ENCODE results near the gene TMX2.

TMX2 gene

DNA sequence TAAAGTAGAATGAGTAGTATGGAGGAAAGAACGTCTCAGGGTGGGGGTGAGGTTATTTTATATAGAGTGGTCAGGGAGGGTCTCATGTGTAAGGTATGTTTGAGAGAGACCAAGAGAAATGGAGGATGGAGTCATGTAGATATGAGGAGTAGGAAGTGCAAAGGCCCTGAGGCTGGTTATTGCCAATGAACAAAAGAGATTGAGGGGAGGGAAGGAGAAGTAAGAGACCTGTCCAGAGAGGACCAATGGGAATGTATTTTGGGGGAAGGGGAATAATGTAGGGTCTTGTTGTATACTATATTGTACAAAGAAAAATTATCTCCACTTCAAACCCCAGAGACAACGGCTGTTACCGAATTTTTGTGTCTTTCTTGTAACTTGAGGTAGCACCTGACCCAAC, 59.0 kb downstream of the TMX2 start:
- no peak for DNase-seq

DNA sequence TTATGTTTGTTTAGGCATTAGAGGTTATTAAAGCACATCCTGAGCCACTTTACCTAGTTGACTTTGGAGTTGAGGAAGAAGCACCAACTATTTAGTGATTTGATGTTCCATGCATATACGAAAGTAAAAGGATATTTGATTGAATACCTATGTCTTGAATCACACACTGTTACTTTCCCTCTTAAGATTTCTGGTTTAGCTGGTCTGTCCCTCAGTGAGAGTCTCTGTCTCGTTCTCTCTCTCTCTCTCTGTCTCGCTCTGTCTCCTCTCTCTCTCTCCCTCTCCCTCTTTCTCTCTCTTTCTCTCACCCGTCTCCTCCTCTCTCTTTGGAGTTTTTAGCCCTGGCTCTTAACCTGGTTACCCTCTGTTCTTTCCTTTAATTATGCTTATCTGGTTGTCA, 60.2 kb downstream of the TMX2 start:
- no peak for DNase-seq

DNA sequence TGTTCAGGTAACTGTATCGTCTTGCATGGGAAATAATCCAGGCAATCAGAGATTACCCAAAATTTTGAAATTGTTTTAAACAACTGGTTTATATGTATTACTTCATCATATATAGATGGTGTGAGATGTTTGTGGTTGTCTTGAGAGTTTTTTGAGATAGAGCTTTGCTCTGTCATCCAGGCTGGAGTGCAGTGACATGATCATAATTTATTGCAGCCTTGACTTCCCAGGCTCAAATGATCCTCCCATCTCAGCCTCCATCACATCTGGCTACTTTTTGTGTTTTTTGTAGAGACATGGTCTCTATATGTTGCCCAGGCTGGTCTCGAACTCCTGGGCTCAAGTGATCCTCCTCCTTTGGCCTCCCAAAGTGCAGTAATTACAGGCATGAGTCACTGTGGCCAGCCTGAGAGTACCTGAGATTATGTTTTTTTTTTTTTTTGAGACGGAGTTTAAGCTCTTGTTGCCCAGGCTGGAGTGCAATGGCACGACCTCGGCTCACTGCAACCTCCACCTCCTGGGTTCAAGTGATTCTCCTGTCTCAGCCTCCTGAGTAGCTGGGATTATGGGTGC, 60.7 kb downstream of the TMX2 start:
- DNase-seq, result no peak

DNA sequence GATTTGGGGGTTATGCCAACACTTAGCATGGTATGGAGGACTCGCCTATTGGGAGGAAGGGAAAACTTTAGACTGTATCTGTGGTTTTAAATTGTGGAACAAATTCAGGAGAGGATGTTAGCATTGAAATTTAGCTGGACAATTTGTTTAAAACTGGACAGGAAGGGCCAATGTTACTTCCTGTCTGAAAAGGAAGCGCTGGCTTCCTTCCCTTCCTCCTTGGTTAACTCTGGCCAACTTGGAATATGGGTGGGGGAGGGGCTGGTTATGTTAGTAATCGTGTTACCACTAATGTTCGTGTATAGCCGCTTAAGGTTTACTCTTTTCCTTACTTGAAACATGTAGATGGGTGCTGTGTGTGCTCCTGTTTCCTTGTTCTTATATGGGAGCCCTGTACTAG, 63.1 kb downstream of the TMX2 start:
- DNase-seq, result no peak

DNA sequence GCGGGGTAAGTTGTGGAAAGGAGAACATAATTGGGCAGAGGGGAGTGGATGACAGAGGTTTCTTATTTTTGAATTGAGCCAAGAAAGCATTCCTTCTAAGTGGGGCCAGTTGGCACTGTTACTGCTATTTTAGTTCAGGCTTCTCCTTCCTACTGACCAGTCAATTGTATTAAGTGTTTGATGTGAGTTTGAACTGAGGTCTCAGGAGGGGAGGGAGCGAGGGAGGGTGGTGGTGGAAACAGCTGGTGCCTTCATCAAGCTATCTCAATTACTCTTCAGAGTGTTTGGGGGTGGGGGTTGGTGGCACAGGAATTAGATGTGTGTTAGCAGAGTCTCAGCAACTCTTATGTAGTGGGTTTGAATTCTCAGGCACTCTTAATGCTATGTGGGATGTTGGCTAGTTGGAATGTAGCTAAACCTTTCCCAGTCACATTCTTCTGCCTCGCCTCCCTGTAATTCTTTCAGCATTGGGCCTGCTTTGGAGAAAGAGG, 63.7 kb downstream of the TMX2 start:
- no peak for DNase-seq

DNA sequence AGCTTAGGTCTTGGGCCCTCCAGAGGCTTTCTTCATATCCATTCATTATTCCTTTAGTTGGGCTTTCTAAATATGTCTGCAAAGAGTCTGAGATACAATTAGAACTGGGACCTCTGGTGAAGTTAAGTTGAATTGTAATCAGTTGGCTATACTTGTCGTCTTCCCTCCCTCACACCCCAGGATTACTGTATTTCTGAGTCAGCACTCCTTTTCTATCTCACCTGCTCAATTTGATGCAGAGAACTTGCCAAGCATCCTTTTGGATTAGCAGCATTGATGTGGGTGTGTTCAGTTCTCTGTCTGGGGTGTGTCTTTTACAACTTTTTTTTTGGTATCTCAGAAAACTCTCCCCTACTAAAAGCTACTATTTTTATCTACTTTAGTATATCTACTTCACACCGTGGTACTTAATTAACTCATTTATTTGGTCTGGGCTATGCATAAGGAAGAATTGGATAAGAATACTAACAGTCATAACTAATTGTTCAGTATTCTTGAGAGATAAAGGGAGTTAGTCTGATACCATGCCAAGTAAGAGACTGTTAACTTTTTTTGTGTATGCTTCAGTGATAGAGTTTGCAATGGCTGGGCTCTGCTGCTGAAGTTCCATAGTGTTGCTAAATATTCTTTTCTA, 64.3 kb downstream of the TMX2 start:
- no peak for DNase-seq

DNA sequence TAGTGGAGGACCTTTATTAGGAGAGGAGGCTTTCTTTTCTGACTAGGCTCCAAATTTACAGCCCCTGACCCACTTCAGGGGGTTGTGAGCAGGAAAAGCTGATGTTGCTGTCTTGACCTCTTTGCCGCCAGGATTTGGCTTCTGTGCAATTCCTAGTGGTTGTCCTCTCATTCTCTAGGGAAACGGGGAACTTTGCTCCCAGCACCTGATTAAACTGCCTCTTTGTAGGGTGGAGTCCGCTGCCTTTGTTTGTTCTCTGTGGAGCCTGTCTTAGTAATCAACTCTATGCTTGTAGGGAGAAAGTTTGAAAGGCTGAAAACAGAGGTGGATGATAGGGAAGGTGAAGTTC, 65.5 kb downstream of the TMX2 start:
- no peak for DNase-seq

DNA sequence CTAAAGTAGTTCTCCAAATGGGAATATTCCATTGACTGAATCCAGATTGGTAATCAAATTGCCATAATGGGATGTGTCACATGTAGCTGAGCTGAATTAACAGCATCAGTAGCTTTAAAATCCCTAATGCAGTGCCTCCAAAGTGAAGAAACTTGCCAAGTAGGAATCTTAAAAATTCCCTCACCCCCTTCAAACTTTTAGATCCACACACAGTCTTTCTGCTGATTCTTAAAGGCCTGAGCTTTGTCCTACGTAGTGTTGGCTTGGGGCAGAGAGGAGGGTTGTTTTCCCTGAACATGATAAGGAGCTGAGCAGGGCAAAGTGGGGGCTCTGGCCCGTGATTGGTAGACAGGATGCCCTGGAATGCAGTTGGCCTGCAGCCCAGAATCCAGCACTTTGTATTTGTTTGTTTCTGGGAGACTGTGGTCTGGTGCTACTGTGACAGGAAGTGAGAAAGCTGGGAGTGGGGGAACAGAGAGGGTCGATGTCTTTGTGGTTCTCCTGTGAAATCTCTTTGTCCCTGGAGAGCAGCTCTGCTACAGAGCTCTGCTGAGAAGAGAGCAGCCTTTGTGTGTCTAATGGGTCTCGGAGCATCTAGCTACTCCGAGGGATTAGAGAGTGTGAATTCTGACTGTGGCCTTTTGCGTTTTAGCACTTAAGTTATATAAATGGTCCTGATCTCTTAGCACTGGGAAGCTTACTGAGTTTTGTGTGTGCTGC, 66.1 kb downstream of the TMX2 start:
- DNase-seq, result peak; percentile 66

DNA sequence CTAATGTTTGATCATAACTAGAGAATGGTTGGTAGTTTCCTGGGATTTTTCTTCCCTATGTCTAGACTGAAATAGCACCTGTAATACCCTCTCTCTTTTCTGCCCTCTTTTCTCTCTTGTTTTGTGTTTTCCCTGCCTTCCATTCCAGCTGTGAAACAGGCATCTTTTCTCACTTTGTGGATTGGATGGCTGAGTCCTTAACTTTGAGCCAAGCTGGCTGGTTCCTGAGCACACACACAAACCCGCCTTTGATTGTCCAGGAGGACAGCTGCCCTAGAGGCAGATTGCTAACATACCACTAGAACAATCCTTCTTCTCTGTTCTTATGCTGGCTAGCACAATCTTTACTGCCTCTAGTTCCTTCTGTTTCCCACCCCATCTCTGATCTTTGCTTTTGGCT, 66.9 kb downstream of the TMX2 start:
- DNase-seq, result no peak

DNA sequence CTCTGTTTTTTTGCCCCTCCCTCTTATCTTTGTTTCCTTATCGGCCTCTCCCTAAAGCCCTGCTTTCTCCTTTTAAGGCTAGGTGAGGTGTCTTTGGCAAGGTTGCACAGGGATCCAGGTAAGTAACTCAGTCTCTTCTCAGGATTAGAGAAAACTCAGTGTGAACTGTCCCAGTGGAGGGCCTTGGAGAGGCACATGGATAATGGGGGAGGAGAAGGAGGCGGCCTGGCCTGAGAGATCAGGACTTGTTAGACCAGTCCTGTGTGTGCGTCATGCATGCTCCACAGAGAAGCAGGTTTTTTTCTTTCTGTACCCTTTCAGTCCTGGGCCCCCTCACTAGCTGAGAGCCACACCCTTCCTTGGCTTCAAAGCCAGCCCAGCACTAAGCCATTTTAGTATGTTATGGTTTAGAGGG, 69.1 kb downstream of the TMX2 start:
- no peak for DNase-seq

DNA sequence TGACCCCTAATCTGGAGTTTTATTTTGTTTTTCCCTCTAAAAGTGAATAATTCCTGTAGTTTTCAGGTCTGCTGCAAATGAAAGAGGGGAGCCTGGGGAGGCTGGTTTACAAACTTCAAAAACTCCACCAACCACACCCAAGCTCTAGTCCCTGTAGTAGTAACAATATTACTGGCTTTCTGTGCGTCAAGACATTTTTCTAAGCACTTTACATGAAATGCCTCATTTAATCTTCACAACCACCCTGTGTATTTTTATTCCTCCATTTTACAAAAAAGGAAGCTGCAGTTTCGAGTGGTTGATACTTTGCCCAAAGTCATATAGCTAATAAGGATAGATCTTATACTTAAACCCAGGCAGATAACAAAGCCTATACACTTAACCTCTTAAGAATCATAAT, 72.7 kb downstream of the TMX2 start:
- DNase-seq, result no peak

DNA sequence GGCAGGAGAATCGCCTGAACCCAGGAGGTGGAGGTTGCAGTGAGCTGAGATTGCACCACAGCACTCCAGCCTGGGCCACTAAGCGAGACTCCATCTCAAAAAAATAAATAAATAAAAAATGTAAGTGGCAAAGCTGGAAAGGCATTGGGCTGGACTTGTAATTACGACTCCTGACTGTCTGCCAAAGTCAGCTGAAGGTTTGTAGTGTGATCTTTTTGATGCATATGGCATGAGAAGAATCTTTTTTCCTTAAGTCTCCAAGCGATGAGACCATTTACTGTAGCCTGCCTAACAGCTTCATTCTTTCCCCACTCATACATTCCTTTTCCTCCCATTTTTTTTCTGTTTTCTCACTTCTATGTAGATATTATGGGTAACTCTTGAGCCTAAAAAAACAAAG, 74.0 kb downstream of the TMX2 start:
- no peak for DNase-seq

DNA sequence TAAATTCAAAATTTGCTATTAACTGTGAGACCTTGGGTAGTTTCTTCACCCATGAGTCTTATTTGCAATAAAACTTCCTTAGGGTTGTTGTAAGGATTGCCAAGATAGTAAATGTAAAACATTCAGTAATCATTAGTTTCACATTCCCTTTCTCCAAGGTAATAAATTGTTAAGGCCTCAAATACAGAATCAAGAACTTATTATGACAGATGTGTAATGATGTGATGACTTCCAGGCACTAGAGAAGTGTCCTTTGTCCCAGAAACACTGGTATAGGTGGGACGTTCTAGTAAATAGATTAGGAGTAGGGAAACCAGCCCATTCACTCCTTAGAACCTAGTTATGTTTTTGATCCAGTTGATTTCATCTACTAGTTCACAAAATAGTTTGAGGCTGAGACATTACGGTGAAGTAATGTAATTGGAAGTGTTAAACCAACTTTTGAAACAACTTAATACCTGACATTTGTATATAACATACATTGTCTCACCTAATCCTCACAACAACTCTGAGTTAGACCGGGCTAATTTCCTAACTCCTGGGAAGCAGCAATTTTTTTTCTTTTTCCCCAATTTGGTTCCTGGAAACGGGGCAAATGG, 74.7 kb downstream of the TMX2 start:
- no peak for DNase-seq

DNA sequence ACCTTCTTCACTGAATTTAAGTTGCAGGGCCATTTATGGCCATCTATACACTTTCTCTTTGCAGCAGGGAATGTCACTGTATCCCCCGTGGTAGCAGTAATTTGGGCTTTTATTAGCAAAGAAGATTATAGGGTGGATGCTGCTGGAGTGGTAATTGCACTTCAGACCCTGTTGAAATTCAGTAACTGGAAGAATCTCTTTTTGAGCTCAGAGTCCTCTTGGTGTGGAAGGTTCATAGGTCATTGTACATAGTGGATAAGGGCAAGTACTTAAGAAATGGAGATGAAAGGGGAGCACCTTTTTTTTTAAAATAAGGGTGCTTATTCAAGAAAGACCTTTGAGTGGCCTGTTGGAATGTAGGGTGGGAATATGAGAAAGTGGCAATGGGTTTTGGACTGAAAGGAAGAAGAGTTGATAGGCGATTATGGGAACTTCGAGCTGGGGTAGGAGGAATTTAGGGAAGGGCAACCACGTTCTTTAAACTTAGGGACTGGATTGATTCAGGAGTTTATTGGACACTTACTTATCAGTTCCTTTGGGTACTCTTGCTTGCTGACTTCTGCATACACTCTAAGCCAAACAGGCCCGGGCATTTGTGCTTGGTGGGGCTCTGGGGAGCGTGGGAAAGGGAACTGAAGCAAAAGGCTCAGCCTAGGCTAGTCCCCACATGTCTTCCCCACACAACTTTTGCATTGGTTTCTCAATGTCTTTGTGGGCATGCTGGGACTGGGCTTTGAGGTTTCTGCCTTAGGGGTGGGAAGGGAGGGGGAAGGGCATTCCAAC, 75.7 kb downstream of the TMX2 start:
- DNase-seq, result no peak

DNA sequence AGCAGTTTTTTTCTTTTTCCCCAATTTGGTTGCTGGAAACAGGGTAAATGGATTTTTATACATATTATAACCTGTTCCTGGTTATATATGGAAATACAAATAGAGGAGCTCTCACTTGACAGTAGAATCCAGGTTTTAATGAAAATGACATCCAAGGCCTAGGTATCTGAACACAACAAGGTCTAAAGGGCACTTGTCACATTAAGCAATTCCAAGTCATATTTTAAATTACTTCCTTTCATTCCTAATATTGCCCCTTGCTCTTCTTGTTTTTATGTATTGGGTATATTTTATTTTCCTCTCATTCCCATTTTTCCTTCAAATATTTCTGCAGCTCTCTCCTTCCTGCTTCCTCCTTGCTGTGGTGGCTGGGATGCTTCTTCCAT, 76.3 kb downstream of the TMX2 start:
- DNase-seq, result no peak
